Right lobe of liver (tissue), 6 donors: ENCODE data around the gene F10. TPM values are rescaled to one million over a fixed set of nuclear protein-coding genes. Genes with fewer than 3 reads are reported as not detected.

ENCODE experiments used
- ATAC-seq, 4 donors: fragments of 200-7000 bp; cut with Tn5 transposase; one replicate each; pipeline ENCODE4 v1.9.1; 2020; ENCODE audit warnings: mild to moderate bottlenecking in 4 of 4, moderate library complexity in 4 of 4
- DNase-seq, 3 donors: peaks; one replicate each; pipeline ENCODE4 v3.0.0-alpha.2; 2020
- H3K27ac ChIP-seq, 3 donors: fragments of 200-600 bp; one replicate each; pipeline ENCODE4 v1.8.0; 2022
- H3K27me3 ChIP-seq, 2 donors: fragments of 200-600 bp; one replicate each; pipeline ENCODE4 v1.8.0; 2022
- H3K36me3 ChIP-seq, 4 donors: fragments of 200-600 bp; sonication (generic) in 1 of 4; one replicate each; pipeline versions ENCODE4 v1.5.1 to v1.8.0; 2017 to 2022; ENCODE audit warnings: control low read depth in 1 of 4
- H3K4me1 ChIP-seq, 4 donors: fragments of 200-600 bp; sonication (generic) in 1 of 4; one replicate each; pipeline versions ENCODE4 v1.5.1 to v1.8.0; 2017 to 2022; ENCODE audit warnings: control low read depth in 1 of 4
- H3K4me3 ChIP-seq, 3 donors: fragments of 200-600 bp; one replicate each; pipeline ENCODE4 v1.8.0; 2022
- H3K9me3 ChIP-seq, 4 donors: fragments of 200-600 bp; sonication (generic) in 1 of 4; one replicate each; pipeline versions ENCODE4 v1.5.1 to v1.8.0; 2017 to 2022; ENCODE audit warnings: control low read depth in 1 of 4
- CTCF ChIP-seq, 4 donors: fragments of 200-600 bp in 3 of 4; fragments of 450-650 bp in 1 of 4; IDR thresholded peaks; one replicate each; pipeline versions ENCODE4 v1.5.1 to v1.8.0; 2016 to 2022; ENCODE audit warnings: antibody characterized with exemption in 4 of 4, mild to moderate bottlenecking in 2 of 4
- POLR2A ChIP-seq: fragments of 450-650 bp; IDR thresholded peaks from one replicate; pipeline ENCODE4 v1.6.1; 2017; ENCODE audit warnings: antibody characterized with exemption, mild to moderate bottlenecking
- WGBS: methylation state at CpG from one replicate; pipeline ENCODE4 v1.1.6; 2018; ENCODE audit warnings: low coverage, low lambda C conversion rate; ENCODE audit not compliant: insufficient coverage; ENCODE audit errors: missing lambda C conversion rate; 5-methylcytosine and 5-hydroxymethylcytosine counted together
- intact Hi-C, 2 donors: fragments of 100-400 bp; cut with DNase I; formaldehyde crosslinking; loops; one replicate each; pipeline versions ENCODE4 v1.11.2 to v1.14.1; 2022
- total RNA-seq, 6 experiments: library from RNA; depleted of rRNA in 2 of 6; stranded (reverse); fragments of >200 nt in 2 of 6; fragmentation: NEBNext Ultra II Directional in 3 of 6; extraction: Animal tissue kit (Norgen Biotek cat#: 25700) in 3 of 6; gene quantifications; one replicate each; pipeline versions ENCODE4 v1.1.0 to v1.2.4, GENCODE V29; 2016 to 2023
- donor health status: DM: no; HTN: yes; CAD: no.
- donor health status: DM: no; HTN: no; CAD: no.
- donor health status: DM: no; HTN: no; CAD: no.
- donor health status: DM: no; HTN: yes; CAD: no.
- donor health status: DM: no; HTN: yes; CAD: no.

The F10 gene
- total RNA-seq, 6 experiments from 2014 or later, result 108 to 157 (median 132) TPM

DNA sequence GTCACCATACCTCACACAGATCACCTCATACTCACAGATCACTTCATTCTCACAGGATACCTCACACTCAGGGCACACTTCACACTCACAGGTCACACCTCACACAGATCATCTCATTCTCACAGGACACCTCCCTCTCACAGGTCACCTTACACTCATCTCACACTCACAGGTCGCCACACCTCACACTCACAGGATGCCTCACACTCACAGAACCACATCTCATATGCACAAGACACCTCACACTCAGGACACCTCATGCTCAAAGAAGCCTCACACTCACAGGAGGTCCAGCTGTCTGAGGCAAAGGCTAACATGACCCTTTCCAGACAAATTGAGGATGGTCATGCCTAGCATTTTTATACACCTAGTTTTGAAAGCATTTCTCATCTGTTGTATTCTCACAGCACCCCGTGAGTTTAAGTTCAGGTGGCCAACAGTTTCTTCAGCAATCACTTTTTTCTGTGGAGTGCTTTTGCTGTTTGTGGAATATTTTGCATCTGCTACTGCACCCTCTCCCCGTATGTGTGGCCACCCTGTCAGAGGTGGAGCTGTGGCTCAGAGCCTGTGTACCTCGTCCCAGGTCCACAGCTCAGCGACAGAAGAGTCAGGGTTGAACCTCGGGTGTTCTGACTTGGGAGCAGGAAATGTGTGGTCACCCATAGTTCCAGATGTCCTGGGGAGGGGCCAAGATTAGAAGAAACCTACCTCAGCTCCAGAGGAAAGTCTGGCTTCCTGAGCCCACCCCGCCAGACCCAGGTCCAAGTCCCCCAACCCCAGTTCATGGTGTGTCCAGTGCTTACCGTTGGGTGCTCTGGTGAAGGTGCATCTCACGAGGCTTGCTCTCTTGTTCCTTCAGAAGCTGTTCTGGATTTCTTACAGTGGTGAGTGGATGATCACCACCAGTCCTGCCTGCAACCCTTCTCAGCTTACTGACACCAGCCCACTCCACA is 9.4 kb upstream of the F10 start:
- H3K27me3 ChIP-seq, result no peaks in the 10 kb centered on the region
- H3K4me3 ChIP-seq, result no peak overlapping the region
- ATAC-seq (peak; percentile 11 to 31 (median 20)), DNase-seq (peak in 1 of 3 donors; percentile 39)
- WGBS, result 36% methylated on average over 6 of the region's 9 CpGs
- TF ChIP-seq POLR2A (no peak), CTCF (IDR thresholded peaks at IDR 0.05) (no peak)
- intact Hi-C loops, result no loop called here
- no peak overlapping the region for H3K27ac ChIP-seq
- peaks cover 0 to 2% (median 0%) of the 10 kb centered on the region in 4 donors for H3K36me3 ChIP-seq
- H3K9me3 ChIP-seq, result no peaks in the 10 kb centered on the region
- H3K4me1 ChIP-seq, result no peaks in the 10 kb centered on the region

- ATAC-seq, result no peak
- Histone ChIP-seq H3K27me3 (no peaks in the 10 kb centered on the region), H3K4me1 (no peaks in the 10 kb centered on the region), H3K9me3 (no peaks in the 10 kb centered on the region), H3K4me3 (no peak overlapping the region), H3K27ac (no peak overlapping the region), H3K36me3 (peaks cover 0 to 2% (median 0%) of the 10 kb centered on the region in 4 donors)
- intact Hi-C loops, result no loop called here
- peak in 1 of 3 donors; percentile 40 for DNase-seq
- no CpG with 5 or more reads among the region's 8 CpGs for WGBS
- TF ChIP-seq POLR2A (no peak), CTCF (IDR thresholded peaks at IDR 0.05) (no peak)
Observed at GRCh38 chr13:113113846-113114271, 8.7 kb upstream of the F10 start.

DNA sequence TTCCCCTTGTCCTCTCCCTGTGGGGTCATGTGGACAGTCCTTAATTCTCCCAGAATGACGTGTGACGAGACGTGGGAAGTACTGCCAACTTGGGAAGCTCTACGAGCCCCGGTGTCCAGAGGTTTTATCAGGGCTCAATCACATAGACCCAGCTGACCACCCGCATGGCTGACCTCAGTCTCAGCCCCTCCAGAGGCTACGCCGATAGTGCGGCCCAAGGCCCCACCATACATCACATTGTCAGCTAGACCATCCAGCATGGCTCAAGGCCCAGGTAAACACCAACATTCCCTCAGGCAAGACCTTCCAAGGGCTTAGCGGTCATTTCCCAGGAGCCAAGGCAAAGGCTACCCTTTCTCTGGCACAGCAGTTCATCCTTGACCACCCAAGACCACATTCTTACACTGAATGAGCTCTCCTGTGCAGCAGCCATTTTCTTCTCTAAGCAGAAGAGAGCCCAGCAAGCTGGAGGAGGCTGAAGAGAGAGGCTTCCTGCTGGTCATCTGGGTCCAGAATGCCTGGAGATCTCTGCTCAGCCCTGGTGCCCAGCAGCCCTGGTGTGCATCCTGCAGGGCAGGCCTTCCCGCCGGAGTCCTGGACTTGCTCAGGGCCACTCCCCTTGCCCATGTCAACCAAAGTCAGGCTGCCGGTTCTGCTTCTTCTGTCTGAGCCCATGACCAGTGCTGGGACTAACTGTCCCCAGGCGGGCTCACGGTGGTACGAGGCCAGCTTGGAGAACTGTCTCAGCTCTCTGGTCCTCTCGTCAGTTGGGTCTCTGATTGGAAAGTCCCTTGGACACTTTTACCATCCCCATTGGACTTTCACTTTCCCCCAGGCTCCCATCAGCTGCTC is 7.9 kb upstream of the F10 start:
- Histone ChIP-seq H3K27me3 (no peaks in the 10 kb centered on the region), H3K4me3 (no peak overlapping the region), H3K9me3 (no peaks in the 10 kb centered on the region), H3K36me3 (peaks cover 0 to 2% (median 0%) of the 10 kb centered on the region in 4 donors), H3K4me1 (no peaks in the 10 kb centered on the region), H3K27ac (no peak overlapping the region)
- no peak for TF ChIP-seq CTCF (IDR thresholded peaks at IDR 0.05)
- TF ChIP-seq POLR2A, result no peak
- ATAC-seq (no peak), DNase-seq (peak in 2 of 3 donors; percentile 37 to 43)
- intact Hi-C loops, result no loop called here
- WGBS, result 20% methylated on average over 1 of the region's 17 CpGs

DNA sequence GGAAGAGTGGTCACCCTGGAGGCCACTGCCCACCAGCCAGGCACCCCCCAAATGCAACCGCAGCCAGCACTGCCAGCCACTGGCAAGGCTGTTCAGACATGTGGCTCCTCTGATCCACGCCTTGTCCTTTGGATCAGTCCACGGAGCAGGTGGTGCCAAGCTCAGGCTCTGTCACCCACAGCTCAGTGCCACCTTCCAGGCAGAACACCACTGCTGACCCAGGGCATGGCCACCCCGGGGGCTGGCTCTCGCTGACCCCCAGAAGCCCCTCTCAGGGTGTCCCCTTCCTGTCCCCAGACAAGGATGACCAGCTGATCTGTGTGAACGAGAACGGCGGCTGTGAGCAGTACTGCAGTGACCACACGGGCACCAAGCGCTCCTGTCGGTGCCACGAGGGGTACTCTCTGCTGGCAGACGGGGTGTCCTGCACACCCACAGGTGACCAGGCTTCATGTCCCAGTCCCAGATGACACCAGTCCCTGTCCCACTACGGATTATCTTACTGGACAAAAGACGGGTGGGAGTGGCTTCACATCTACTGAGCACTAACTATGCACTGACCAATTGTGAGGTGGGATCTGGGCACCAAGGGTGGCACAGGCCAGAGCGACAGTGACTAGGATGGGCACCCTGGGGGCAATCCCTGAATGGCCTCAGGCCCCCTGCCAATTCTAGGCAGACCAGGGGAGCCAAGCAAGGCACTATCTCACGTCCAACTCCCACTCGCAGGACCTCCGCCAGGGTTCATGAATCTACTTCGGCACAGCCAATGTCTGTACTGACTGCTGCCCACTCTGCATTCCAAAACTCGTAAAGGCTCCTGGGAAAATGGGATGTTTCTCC is 7.0 kb upstream of the F10 start:
- Histone ChIP-seq H3K9me3 (no peaks in the 10 kb centered on the region), H3K27me3 (no peaks in the 10 kb centered on the region), H3K27ac (no peak overlapping the region), H3K4me3 (no peak overlapping the region), H3K36me3 (peaks cover 0 to 2% (median 0%) of the 10 kb centered on the region in 4 donors), H3K4me1 (no peaks in the 10 kb centered on the region)
- WGBS, result no CpG with 5 or more reads among the region's 21 CpGs
- DNase-seq (peak in 2 of 3 donors; percentile 42 to 45), ATAC-seq (no peak)
- no peak for TF ChIP-seq POLR2A
- no peak for TF ChIP-seq CTCF (IDR thresholded peaks at IDR 0.05)
- intact Hi-C loops, result no loop called here
